ENCODE measurements around the gene MYO3A.

- TF ChIP-seq FOXA1 (IDR thresholded peaks at IDR 0.05): no peak
- no peak for TF ChIP-seq FOXM1 (IDR thresholded peaks at IDR 0.05; ENCODE audit: borderline replicate concordance)
- TF ChIP-seq SP1 (IDR thresholded peaks at IDR 0.05): no peak
- no peak for TF ChIP-seq NFRKB (IDR thresholded peaks at IDR 0.05)
- no peak for TF ChIP-seq BHLHE40 (IDR thresholded peaks at IDR 0.05; ENCODE audit: borderline replicate concordance)
- no peak for TF ChIP-seq TARDBP (IDR thresholded peaks at IDR 0.05)
- TF ChIP-seq SUZ12 (IDR thresholded peaks at IDR 0.05): no peak
- no peak for TF ChIP-seq HDGF (IDR thresholded peaks at IDR 0.05; ENCODE audit: borderline replicate concordance)
- no peak for TF ChIP-seq ELF4 (IDR thresholded peaks at IDR 0.05)
- no peak for TF ChIP-seq PKNOX1 (IDR thresholded peaks at IDR 0.05)
- no peak for TF ChIP-seq LEF1 (IDR thresholded peaks at IDR 0.05; ENCODE audit: borderline replicate concordance)
- TF ChIP-seq ARNT (IDR thresholded peaks at IDR 0.05): no peak
- no peak for TF ChIP-seq ZNF384 (IDR thresholded peaks at IDR 0.05)
Observed at GRCh38 chr10:26214551-26215395, 280.7 kb downstream of the MYO3A start.
